ENCODE results near the gene ADGRG1.

Gene ADGRG1

GRCh38 chr16:57640612-57641011 lies 12.2 kb downstream of the ADGRG1 start:
- no peak overlapping the region for H3K4me3 ChIP-seq (ENCODE audit: low read depth in 1 of 2, low read length in 2 of 2)
- H3K27ac ChIP-seq (ENCODE audit: low read length), result no peak overlapping the region
- H3K27me3 ChIP-seq (ENCODE audit: low read depth, low read length), result no peaks in the 10 kb centered on the region
- peaks cover 10 to 16% of the 10 kb centered on the region in 2 donors for H3K4me1 ChIP-seq (ENCODE audit: control insufficient read depth in 1 of 2, insufficient read depth in 2 of 2, low read length in 2 of 2)
- no peaks in the 10 kb centered on the region for H3K36me3 ChIP-seq (ENCODE audit: control insufficient read depth in 1 of 2, insufficient read depth in 2 of 2, low read length in 2 of 2)
- no peaks in the 10 kb centered on the region for H3K9me3 ChIP-seq (ENCODE audit: control insufficient read depth in 1 of 2, low read length in 2 of 2)

DNA sequence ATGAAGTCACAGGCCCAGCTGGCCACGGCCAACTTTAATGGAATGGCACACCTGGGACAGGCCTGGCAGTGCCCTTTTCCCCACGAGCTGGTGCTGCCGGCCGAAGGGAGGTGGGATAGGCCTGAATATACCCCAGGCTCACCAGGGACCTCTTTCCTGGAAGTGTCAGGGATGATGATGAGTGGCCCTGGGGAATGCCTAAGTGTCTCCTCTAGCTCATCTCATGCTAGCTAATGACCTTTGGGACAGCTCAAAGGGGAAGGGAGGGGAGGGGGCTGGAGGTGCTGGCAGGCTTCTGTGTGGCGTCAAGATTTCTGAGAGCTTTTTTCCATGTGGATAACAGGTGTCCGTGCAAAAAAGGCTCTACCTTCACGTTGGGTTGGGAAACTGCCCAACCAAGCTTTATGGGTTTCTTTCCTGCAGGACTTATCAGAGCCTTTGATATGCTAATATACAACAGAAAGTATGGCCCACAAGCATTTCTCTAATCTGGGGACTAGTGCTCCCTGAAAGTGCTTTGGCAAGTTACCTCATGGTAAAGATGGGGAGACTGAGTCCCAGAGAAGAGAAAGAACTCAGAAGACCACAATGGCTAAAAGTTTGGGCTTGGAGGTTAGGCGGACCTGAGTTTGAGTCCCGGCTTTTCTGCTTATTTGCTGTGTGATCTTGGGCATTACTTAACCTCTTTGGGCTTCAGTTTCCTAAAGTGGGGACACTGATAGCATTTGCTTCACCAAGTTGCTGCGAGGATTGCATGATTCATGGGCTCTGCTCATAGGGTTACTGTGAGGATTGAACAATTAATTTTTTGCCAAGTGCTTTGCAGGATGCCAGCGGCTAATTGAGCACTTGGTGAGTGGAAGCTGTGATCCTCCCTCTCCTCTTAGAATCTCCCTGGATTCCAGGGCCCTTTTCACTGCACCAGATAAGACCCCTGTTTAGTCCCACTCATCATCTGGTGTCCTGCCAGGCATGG lies 14.0 kb downstream of the ADGRG1 start:
- Histone ChIP-seq H3K27ac (ENCODE audit: low read length) (no peak overlapping the region), H3K4me1 (ENCODE audit: control insufficient read depth in 1 of 2, insufficient read depth in 2 of 2, low read length in 2 of 2) (peaks cover 3 to 7% of the 10 kb centered on the region in 2 donors), H3K9me3 (ENCODE audit: control insufficient read depth in 1 of 2, low read length in 2 of 2) (no peaks in the 10 kb centered on the region), H3K4me3 (ENCODE audit: low read depth in 1 of 2, low read length in 2 of 2) (no peak overlapping the region), H3K36me3 (ENCODE audit: control insufficient read depth in 1 of 2, insufficient read depth in 2 of 2, low read length in 2 of 2) (no peaks in the 10 kb centered on the region), H3K27me3 (ENCODE audit: low read depth, low read length) (no peaks in the 10 kb centered on the region)

DNA sequence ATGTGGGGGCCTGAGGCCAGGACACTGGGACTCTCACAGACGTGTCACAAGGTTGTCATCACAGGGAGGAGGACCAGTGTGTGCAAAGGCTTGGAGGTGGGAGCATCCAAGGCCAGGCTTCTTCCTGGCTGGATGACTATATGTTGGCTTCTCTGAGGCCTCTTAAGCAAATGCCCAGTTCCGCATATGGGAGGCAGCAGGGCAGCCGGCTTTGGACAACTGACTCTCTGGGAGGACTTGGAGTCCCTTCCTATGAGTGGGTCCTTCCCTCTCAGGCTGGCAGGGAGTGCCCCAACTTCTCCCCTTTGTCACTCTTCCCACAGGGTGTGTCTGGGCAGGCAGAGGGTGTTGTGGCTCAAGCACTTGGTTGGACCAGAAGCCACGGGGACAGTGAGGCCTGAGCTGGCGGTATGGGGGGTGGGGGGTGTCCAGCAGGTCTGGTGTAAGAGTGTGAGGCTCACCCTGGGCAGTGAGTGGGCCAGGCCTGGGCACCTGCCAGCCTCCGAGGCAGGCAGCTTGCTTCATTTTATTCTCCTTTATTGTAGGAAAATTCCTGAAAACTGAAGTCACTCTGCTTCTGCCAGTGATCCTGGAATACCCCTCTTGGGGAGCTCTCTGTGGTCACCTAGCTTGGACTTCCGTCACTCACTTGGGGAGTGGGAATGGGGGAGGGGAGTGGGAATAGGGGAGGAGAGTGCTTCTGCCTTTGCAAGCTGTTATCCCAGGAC lies 14.9 kb downstream of the ADGRG1 start:
- Histone ChIP-seq H3K27ac (ENCODE audit: low read length) (no peak overlapping the region), H3K27me3 (ENCODE audit: low read depth, low read length) (no peaks in the 10 kb centered on the region), H3K4me3 (ENCODE audit: low read depth in 1 of 2, low read length in 2 of 2) (no peak overlapping the region), H3K4me1 (ENCODE audit: control insufficient read depth in 1 of 2, insufficient read depth in 2 of 2, low read length in 2 of 2) (peaks cover 0 to 7% of the 10 kb centered on the region in 2 donors), H3K36me3 (ENCODE audit: control insufficient read depth in 1 of 2, insufficient read depth in 2 of 2, low read length in 2 of 2) (no peaks in the 10 kb centered on the region), H3K9me3 (ENCODE audit: control insufficient read depth in 1 of 2, low read length in 2 of 2) (no peaks in the 10 kb centered on the region)

GRCh38 chr16:57643910-57644309 lies 15.5 kb downstream of the ADGRG1 start:
- peaks cover 0 to 5% of the 10 kb centered on the region in 2 donors for H3K4me1 ChIP-seq (ENCODE audit: control insufficient read depth in 1 of 2, insufficient read depth in 2 of 2, low read length in 2 of 2)
- no peaks in the 10 kb centered on the region for H3K9me3 ChIP-seq (ENCODE audit: control insufficient read depth in 1 of 2, low read length in 2 of 2)
- H3K27me3 ChIP-seq (ENCODE audit: low read depth, low read length), result no peaks in the 10 kb centered on the region
- H3K27ac ChIP-seq (ENCODE audit: low read length), result no peak overlapping the region
- H3K36me3 ChIP-seq (ENCODE audit: control insufficient read depth in 1 of 2, insufficient read depth in 2 of 2, low read length in 2 of 2), result no peaks in the 10 kb centered on the region
- H3K4me3 ChIP-seq (ENCODE audit: low read depth in 1 of 2, low read length in 2 of 2), result no peak overlapping the region

- no peaks in the 10 kb centered on the region for H3K9me3 ChIP-seq (ENCODE audit: control insufficient read depth in 1 of 2, low read length in 2 of 2)
- no peak overlapping the region for H3K27ac ChIP-seq (ENCODE audit: low read length)
- no peaks in the 10 kb centered on the region for H3K27me3 ChIP-seq (ENCODE audit: low read depth, low read length)
- no peaks in the 10 kb centered on the region for H3K4me1 ChIP-seq (ENCODE audit: control insufficient read depth in 1 of 2, insufficient read depth in 2 of 2, low read length in 2 of 2)
- no peaks in the 10 kb centered on the region for H3K36me3 ChIP-seq (ENCODE audit: control insufficient read depth in 1 of 2, insufficient read depth in 2 of 2, low read length in 2 of 2)
- H3K4me3 ChIP-seq (ENCODE audit: low read depth in 1 of 2, low read length in 2 of 2), result no peak overlapping the region
Observed at GRCh38 chr16:57644383-57645014, 16.1 kb downstream of the ADGRG1 start.

- Histone ChIP-seq H3K27ac (ENCODE audit: low read length) (no peak overlapping the region), H3K4me3 (ENCODE audit: low read depth in 1 of 2, low read length in 2 of 2) (no peak overlapping the region), H3K36me3 (ENCODE audit: control insufficient read depth in 1 of 2, insufficient read depth in 2 of 2, low read length in 2 of 2) (no peaks in the 10 kb centered on the region), H3K9me3 (ENCODE audit: control insufficient read depth in 1 of 2, low read length in 2 of 2) (no peaks in the 10 kb centered on the region), H3K4me1 (ENCODE audit: control insufficient read depth in 1 of 2, insufficient read depth in 2 of 2, low read length in 2 of 2) (no peaks in the 10 kb centered on the region), H3K27me3 (ENCODE audit: low read depth, low read length) (no peaks in the 10 kb centered on the region)
Observed at GRCh38 chr16:57645169-57645568, 16.7 kb downstream of the ADGRG1 start.

DNA sequence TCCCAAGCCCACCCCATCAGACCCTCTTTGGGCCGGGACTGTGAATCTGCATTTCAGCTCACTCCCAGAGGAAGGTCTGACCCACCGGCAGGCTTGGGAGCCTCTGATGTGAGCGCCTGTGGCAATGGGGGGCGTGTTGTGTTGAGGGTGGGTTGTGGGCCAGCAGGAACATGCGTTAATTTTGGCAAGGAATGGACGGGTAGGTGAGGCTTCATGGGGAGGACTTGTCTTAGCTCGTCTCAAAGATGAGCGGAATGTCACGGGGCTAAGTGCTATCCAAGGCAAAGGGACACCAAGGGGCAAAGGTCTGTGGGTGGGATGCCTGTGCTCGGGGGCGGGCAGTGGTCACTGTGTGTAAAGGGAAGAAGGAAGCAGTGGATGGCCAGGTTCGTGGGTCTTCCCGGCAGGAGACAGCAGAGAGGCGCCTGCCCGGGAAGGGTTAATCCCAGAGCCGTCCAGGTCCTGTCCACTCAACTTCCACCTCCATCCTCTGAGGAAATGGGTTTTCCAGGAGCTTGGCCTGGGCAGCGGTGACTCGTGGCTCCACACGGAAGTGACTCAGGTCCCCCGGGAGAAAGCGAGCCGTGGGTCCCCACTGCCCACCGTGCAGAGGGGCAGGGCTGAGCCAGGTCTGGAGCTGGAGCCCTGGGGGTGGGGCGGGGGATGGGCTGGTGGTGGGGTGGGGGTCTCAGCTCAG lies 17.4 kb downstream of the ADGRG1 start:
- H3K4me1 ChIP-seq (ENCODE audit: control insufficient read depth in 1 of 2, insufficient read depth in 2 of 2, low read length in 2 of 2), result no peaks in the 10 kb centered on the region
- H3K9me3 ChIP-seq (ENCODE audit: control insufficient read depth in 1 of 2, low read length in 2 of 2), result no peaks in the 10 kb centered on the region
- no peak overlapping the region for H3K4me3 ChIP-seq (ENCODE audit: low read depth in 1 of 2, low read length in 2 of 2)
- H3K27ac ChIP-seq (ENCODE audit: low read length), result no peak overlapping the region
- H3K27me3 ChIP-seq (ENCODE audit: low read depth, low read length), result no peaks in the 10 kb centered on the region
- no peaks in the 10 kb centered on the region for H3K36me3 ChIP-seq (ENCODE audit: control insufficient read depth in 1 of 2, insufficient read depth in 2 of 2, low read length in 2 of 2)

GRCh38 chr16:57646388-57647039 lies 18.1 kb downstream of the ADGRG1 start:
- no peak overlapping the region for H3K27ac ChIP-seq (ENCODE audit: low read length)
- H3K4me1 ChIP-seq (ENCODE audit: control insufficient read depth in 1 of 2, insufficient read depth in 2 of 2, low read length in 2 of 2), result no peaks in the 10 kb centered on the region
- H3K4me3 ChIP-seq (ENCODE audit: low read depth in 1 of 2, low read length in 2 of 2), result no peak overlapping the region
- H3K27me3 ChIP-seq (ENCODE audit: low read depth, low read length), result no peaks in the 10 kb centered on the region
- H3K9me3 ChIP-seq (ENCODE audit: control insufficient read depth in 1 of 2, low read length in 2 of 2), result no peaks in the 10 kb centered on the region
- no peaks in the 10 kb centered on the region for H3K36me3 ChIP-seq (ENCODE audit: control insufficient read depth in 1 of 2, insufficient read depth in 2 of 2, low read length in 2 of 2)

DNA sequence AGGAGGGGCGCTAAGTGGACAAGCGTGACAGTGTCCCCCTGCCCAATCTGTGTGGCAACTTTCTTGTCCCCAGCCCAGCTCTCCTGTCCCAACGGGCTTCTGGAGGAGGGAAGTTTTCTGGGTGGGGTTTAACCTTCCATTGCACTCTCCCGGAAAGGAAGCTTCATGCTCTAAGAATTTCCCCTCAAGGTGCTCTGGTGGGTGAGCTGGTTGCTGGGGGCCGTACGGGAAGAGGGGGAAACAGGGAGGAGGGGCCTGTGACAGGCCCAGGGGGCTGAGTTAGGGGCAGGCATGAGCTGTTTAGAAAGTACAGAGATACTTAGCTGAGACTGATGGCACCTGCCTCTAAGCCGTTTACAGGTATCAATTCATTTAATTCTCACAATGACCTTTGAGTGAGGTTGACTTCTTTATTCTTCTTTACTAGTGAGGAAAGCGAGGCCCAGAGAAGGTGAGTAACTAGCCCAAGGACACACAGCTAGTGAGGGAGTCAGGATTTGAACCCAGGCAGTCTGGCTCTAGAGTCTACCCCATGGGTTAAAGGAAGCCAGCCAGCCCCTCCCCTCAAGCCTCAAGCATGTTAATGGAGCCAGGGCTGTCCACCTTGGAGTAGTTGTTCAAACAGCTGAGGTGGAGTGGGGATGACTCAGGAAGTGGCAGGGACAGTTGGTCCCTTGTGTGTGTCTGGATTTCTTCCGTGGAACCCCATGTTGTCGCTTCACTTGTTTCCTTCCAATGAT lies 18.9 kb downstream of the ADGRG1 start:
- H3K27me3 ChIP-seq (ENCODE audit: low read depth, low read length), result no peaks in the 10 kb centered on the region
- H3K4me1 ChIP-seq (ENCODE audit: control insufficient read depth in 1 of 2, insufficient read depth in 2 of 2, low read length in 2 of 2), result no peaks in the 10 kb centered on the region
- no peak overlapping the region for H3K27ac ChIP-seq (ENCODE audit: low read length)
- no peaks in the 10 kb centered on the region for H3K9me3 ChIP-seq (ENCODE audit: control insufficient read depth in 1 of 2, low read length in 2 of 2)
- H3K36me3 ChIP-seq (ENCODE audit: control insufficient read depth in 1 of 2, insufficient read depth in 2 of 2, low read length in 2 of 2), result peaks cover 0 to 4% of the 10 kb centered on the region in 2 donors
- no peak overlapping the region for H3K4me3 ChIP-seq (ENCODE audit: low read depth in 1 of 2, low read length in 2 of 2)

DNA sequence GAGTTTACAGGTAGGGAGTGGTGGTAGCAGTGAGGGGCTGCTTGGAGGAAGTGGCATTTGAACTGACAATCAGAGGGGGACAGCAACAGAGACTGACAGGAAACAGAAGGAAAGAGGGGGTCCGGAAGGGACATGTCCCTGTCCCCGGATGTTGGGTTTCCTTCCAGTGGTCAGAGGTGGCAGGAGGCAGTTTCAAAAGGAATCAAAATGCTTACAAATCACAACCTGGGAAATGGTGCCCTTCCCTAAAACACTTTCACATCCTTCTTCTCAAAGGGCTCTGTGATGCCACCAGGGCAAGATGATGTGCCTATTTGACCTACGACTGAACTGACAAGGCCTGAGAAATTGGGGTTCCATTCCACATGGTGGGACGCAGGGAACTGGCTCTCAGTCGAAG lies 19.7 kb downstream of the ADGRG1 start:
- H3K27me3 ChIP-seq (ENCODE audit: low read depth, low read length), result no peaks in the 10 kb centered on the region
- no peak overlapping the region for H3K4me3 ChIP-seq (ENCODE audit: low read depth in 1 of 2, low read length in 2 of 2)
- H3K36me3 ChIP-seq (ENCODE audit: control insufficient read depth in 1 of 2, insufficient read depth in 2 of 2, low read length in 2 of 2), result peaks cover 0 to 4% of the 10 kb centered on the region in 2 donors
- no peak overlapping the region for H3K27ac ChIP-seq (ENCODE audit: low read length)
- no peaks in the 10 kb centered on the region for H3K4me1 ChIP-seq (ENCODE audit: control insufficient read depth in 1 of 2, insufficient read depth in 2 of 2, low read length in 2 of 2)
- no peaks in the 10 kb centered on the region for H3K9me3 ChIP-seq (ENCODE audit: control insufficient read depth in 1 of 2, low read length in 2 of 2)
